ENCODE measurements around the gene PRICKLE3. TPM values are rescaled to one million over a fixed set of nuclear protein-coding genes. Genes with fewer than 3 reads are reported as not detected.

Gene PRICKLE3
- total RNA-seq, 2 experiments from 2014 or later = 13.9 TPM

Other genes with a start within 250 kb of the PRICKLE3 start
- gene OTUD5, start 228.8 kb downstream of the PRICKLE3 start, total RNA-seq = 10 to 100 TPM; 40.0 to 41.7 TPM
- gene KCND1, start 214.5 kb downstream of the PRICKLE3 start, total RNA-seq = 1 to 10 TPM; 3.5 to 4.6 TPM
- 10 to 100 TPM; 81.8 to 82.7 TPM for gene GRIPAP1, start 184.1 kb downstream of the PRICKLE3 start, total RNA-seq
- gene TFE3, start 143.0 kb downstream of the PRICKLE3 start, total RNA-seq = 10 to 100 TPM; 17.6 to 18.2 TPM
- 1 to 10 TPM; 5.0 to 5.4 TPM for gene CCDC120, start 127.4 kb downstream of the PRICKLE3 start, total RNA-seq
- 10 to 100 TPM; 19.7 to 22.6 TPM for gene PRAF2, start 112.4 kb downstream of the PRICKLE3 start, total RNA-seq
- 10 to 100 TPM; 29.1 to 29.4 TPM for gene WDR45, start 106.5 kb downstream of the PRICKLE3 start, total RNA-seq
- 10 to 100 TPM; 26.1 to 26.2 TPM for gene GPKOW, start 62.6 kb downstream of the PRICKLE3 start, total RNA-seq
- gene MAGIX, start 23.6 kb downstream of the PRICKLE3 start, total RNA-seq = 1 to 10 TPM in 1 of 2 experiments, under 1 TPM in 1; 0.97 to 1.5 TPM
- gene PLP2, start 14.5 kb downstream of the PRICKLE3 start, total RNA-seq = 100 to 1,000 TPM; 203 to 214 TPM
- 1 to 10 TPM; 1.1 to 2.6 TPM for gene SYP, start 13.8 kb upstream of the PRICKLE3 start, total RNA-seq
- under 1 TPM; 0.11 to 0.18 TPM for gene CACNA1F, start 47.0 kb upstream of the PRICKLE3 start, total RNA-seq
- gene CCDC22, start 49.1 kb upstream of the PRICKLE3 start, total RNA-seq = 10 to 100 TPM; 27.3 to 32.2 TPM
- 10 to 100 TPM; 14.6 to 15.4 TPM for gene FOXP3, start 78.3 kb upstream of the PRICKLE3 start, total RNA-seq
- 1 to 10 TPM; 8.0 to 8.5 TPM for gene PPP1R3F, start 83.4 kb upstream of the PRICKLE3 start, total RNA-seq
- not detected for gene GAGE10, start 117.3 kb upstream of the PRICKLE3 start, total RNA-seq
- gene GAGE12J, start 135.7 kb upstream of the PRICKLE3 start, total RNA-seq = not detected
- gene GAGE13, start 145.2 kb upstream of the PRICKLE3 start, total RNA-seq = not detected